ENCODE results near the gene UTP18. TPM values are rescaled to one million over a fixed set of nuclear protein-coding genes. Genes with fewer than 3 reads are reported as not detected.

UTP18 gene
- total and polyA plus RNA-seq, 2 of the 13 experiments (the other 11 are each of a cell fraction or from before 2014, with no cell fraction given), result 35.2 to 104 TPM

DNA sequence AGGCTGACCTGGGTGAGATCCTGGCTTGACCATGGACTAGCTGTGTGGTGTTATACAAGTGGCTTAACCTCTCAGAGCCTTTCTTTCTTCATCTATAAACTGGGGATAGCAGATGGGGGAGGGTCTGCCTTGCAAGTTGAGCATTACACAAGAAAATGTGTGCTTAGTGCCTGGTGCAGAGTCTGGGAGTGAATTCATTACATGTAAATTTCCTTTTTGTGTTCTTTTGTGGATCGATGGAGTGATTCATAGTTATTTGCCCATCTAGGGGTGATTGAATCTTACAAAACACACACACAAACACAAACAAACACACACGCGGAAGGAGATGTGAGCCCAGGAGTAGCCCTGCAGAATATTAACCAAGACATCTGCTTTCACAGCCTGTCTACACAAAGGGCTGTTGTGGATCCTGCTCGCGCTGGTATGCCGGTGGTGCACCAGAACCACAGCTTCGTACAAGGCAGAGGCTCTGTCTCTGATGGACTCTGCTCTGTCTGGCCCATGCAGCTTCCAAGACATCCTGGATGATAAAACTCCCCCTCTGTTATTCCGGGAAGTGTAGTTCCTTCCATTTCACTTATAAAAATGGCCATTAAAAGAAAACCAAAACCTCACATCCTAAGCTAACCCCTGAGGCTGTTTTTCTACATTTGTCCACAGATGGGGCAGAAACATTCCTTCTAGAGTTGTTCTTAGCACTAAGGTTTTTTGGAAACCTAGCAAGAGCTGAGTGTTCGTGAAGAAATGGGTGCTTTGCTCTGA, 86.1 kb downstream of the UTP18 start (continued):
- TF ChIP-seq, protein P1, sequence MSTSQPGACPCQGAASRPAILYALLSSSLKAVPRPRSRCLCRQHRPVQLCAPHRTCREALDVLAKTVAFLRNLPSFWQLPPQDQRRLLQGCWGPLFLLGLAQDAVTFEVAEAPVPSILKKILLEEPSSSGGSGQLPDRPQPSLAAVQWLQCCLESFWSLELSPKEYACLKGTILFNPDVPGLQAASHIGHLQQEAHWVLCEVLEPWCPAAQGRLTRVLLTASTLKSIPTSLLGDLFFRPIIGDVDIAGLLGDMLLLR (CRISPR knock-in tag; IDR thresholded peaks at IDR 0.05), result no peak
- TF ChIP-seq ZNF563 (CRISPR knock-in tag; IDR thresholded peaks at IDR 0.05), result no peak
- TF ChIP-seq ZFP82 (CRISPR knock-in tag; IDR thresholded peaks at IDR 0.05; ENCODE audit: borderline replicate concordance), result no peak
- no peak for TF ChIP-seq GATA4 (IDR thresholded peaks at IDR 0.05; ENCODE audit: borderline replicate concordance, low read depth)
- TF ChIP-seq EEA1 (CRISPR knock-in tag; IDR thresholded peaks at IDR 0.05; ENCODE audit: borderline replicate concordance), result no peak
- TF ChIP-seq, protein P2, sequence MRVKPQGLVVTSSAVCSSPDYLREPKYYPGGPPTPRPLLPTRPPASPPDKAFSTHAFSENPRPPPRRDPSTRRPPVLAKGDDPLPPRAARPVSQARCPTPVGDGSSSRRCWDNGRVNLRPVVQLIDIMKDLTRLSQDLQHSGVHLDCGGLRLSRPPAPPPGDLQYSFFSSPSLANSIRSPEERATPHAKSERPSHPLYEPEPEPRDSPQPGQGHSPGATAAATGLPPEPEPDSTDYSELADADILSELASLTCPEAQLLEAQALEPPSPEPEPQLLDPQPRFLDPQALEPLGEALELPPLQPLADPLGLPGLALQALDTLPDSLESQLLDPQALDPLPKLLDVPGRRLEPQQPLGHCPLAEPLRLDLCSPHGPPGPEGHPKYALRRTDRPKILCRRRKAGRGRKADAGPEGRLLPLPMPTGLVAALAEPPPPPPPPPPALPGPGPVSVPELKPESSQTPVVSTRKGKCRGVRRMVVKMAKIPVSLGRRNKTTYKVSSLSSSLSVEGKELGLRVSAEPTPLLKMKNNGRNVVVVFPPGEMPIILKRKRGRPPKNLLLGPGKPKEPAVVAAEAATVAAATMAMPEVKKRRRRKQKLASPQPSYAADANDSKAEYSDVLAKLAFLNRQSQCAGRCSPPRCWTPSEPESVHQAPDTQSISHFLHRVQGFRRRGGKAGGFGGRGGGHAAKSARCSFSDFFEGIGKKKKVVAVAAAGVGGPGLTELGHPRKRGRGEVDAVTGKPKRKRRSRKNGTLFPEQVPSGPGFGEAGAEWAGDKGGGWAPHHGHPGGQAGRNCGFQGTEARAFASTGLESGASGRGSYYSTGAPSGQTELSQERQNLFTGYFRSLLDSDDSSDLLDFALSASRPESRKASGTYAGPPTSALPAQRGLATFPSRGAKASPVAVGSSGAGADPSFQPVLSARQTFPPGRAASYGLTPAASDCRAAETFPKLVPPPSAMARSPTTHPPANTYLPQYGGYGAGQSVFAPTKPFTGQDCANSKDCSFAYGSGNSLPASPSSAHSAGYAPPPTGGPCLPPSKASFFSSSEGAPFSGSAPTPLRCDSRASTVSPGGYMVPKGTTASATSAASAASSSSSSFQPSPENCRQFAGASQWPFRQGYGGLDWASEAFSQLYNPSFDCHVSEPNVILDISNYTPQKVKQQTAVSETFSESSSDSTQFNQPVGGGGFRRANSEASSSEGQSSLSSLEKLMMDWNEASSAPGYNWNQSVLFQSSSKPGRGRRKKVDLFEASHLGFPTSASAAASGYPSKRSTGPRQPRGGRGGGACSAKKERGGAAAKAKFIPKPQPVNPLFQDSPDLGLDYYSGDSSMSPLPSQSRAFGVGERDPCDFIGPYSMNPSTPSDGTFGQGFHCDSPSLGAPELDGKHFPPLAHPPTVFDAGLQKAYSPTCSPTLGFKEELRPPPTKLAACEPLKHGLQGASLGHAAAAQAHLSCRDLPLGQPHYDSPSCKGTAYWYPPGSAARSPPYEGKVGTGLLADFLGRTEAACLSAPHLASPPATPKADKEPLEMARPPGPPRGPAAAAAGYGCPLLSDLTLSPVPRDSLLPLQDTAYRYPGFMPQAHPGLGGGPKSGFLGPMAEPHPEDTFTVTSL (CRISPR knock-in tag; IDR thresholded peaks at IDR 0.05; ENCODE audit: borderline replicate concordance), result no peak
- no peak for TF ChIP-seq ZNF841 (CRISPR knock-in tag; IDR thresholded peaks at IDR 0.05; ENCODE audit: borderline replicate concordance)
- no peak for TF ChIP-seq CAMTA2 (CRISPR knock-in tag; IDR thresholded peaks at IDR 0.05; ENCODE audit: borderline replicate concordance)
- TF ChIP-seq, protein P3, sequence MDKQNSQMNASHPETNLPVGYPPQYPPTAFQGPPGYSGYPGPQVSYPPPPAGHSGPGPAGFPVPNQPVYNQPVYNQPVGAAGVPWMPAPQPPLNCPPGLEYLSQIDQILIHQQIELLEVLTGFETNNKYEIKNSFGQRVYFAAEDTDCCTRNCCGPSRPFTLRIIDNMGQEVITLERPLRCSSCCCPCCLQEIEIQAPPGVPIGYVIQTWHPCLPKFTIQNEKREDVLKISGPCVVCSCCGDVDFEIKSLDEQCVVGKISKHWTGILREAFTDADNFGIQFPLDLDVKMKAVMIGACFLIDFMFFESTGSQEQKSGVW (CRISPR knock-in tag; IDR thresholded peaks at IDR 0.05; ENCODE audit: borderline replicate concordance), result no peak
- no peak for TF ChIP-seq ZNF616 (CRISPR knock-in tag; IDR thresholded peaks at IDR 0.05; ENCODE audit: low read depth)
- no peak for TF ChIP-seq TMF1 (CRISPR knock-in tag; IDR thresholded peaks at IDR 0.05; ENCODE audit: low read depth)
- TF ChIP-seq, protein P4, sequence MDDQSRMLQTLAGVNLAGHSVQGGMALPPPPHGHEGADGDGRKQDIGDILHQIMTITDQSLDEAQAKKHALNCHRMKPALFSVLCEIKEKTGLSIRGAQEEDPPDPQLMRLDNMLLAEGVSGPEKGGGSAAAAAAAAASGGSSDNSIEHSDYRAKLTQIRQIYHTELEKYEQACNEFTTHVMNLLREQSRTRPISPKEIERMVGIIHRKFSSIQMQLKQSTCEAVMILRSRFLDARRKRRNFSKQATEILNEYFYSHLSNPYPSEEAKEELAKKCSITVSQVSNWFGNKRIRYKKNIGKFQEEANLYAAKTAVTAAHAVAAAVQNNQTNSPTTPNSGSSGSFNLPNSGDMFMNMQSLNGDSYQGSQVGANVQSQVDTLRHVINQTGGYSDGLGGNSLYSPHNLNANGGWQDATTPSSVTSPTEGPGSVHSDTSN (CRISPR knock-in tag; IDR thresholded peaks at IDR 0.05; ENCODE audit: borderline replicate concordance), result no peak
- TF ChIP-seq ZNF777 (CRISPR knock-in tag; IDR thresholded peaks at IDR 0.05), result no peak
- TF ChIP-seq, protein P5, sequence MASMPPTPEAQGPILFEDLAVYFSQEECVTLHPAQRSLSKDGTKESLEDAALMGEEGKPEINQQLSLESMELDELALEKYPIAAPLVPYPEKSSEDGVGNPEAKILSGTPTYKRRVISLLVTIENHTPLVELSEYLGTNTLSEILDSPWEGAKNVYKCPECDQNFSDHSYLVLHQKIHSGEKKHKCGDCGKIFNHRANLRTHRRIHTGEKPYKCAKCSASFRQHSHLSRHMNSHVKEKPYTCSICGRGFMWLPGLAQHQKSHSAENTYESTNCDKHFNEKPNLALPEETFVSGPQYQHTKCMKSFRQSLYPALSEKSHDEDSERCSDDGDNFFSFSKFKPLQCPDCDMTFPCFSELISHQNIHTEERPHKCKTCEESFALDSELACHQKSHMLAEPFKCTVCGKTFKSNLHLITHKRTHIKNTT (CRISPR knock-in tag; IDR thresholded peaks at IDR 0.05), result no peak
- no peak for TF ChIP-seq SNRNP70 (IDR thresholded peaks at IDR 0.05; ENCODE audit: low read depth, low read length)
- TF ChIP-seq, protein P6, sequence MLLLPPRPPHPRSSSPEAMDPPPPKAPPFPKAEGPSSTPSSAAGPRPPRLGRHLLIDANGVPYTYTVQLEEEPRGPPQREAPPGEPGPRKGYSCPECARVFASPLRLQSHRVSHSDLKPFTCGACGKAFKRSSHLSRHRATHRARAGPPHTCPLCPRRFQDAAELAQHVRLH (CRISPR knock-in tag; IDR thresholded peaks at IDR 0.05; ENCODE audit: borderline replicate concordance, low read depth), result no peak
- TF ChIP-seq, protein P7, sequence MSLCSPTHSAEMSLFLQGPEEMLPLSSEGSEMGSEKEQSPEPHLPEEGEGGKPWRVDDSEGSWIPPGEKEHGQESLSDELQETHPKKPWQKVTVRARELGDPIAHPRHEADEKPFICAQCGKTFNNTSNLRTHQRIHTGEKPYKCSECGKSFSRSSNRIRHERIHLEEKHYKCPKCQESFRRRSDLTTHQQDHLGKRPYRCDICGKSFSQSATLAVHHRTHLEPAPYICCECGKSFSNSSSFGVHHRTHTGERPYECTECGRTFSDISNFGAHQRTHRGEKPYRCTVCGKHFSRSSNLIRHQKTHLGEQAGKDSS (CRISPR knock-in tag; IDR thresholded peaks at IDR 0.05; ENCODE audit: borderline replicate concordance, low read depth), result no peak

Data from HepG2 (cell line).